ENCODE data around the gene SMIM38. TPM values are rescaled to one million over a fixed set of nuclear protein-coding genes. Genes with fewer than 3 reads are reported as not detected.

The SMIM38 gene
- total RNA-seq, 1 experiment from 2014 or later: 0.09 TPM

- H3K79me1 ChIP-seq (ENCODE audit: insufficient read depth, low read depth, low read length, poor library complexity, severe bottlenecking): no peaks in the 10 kb centered on the region
- no peak overlapping the region for H3K56ac ChIP-seq (ENCODE audit: insufficient read length, low read depth, low read length)
- no peak overlapping the region for H2BK12ac ChIP-seq (ENCODE audit: insufficient read length, low read depth, low read length)
- Mint-ChIP-seq H3K4me1 (peaks cover 19 to 33% of the 10 kb centered on the region in 2 experiments), H3K27ac (peak overlapping the region in 1 of 3 experiments; percentile 83; a peak in 2 of 7 replicates), H3K4me3 (no peak overlapping the region), H3K9me3 (peaks cover 16 to 19% of the 10 kb centered on the region in 2 experiments), H3K27me3 (ENCODE audit: low read depth) (peaks cover 5% of the 10 kb centered on the region), H3K36me3 (ENCODE audit: insufficient read depth in 1 of 3, low read depth in 3 of 3) (peaks cover 5 to 10% (median 9%) of the 10 kb centered on the region in 3 experiments; a peak in 3 of 7 replicates)
- no peak overlapping the region for H2AK5ac ChIP-seq (ENCODE audit: insufficient read length, low read length)
- H2BK5ac ChIP-seq (ENCODE audit: insufficient read length, low read length): no peak overlapping the region
- H3K23me2 ChIP-seq (ENCODE audit: insufficient read length, low read depth, low read length, poor library complexity, severe bottlenecking): no peaks in the 10 kb centered on the region
- H4K8ac ChIP-seq (replicated peaks; ENCODE audit: insufficient read length, low read depth, low read length): no peak overlapping the region
- no peaks in the 10 kb centered on the region for H4K20me1 ChIP-seq (ENCODE audit: control insufficient read depth, insufficient read depth, insufficient read length)
- H3K27me3 ChIP-seq (ENCODE audit: insufficient read depth, low read length): no peaks in the 10 kb centered on the region
- TF ChIP-seq CTCF (conservative IDR thresholded peaks at IDR 0.05): no peak
- H3K4me2 ChIP-seq (ENCODE audit: insufficient read depth, insufficient read length, low read length): no peak overlapping the region
- H3T11ph ChIP-seq (ENCODE audit: low read length): no peak overlapping the region
- H4K5ac ChIP-seq (ENCODE audit: insufficient read length, low read depth, low read length): no peak overlapping the region
- H4K91ac ChIP-seq (ENCODE audit: insufficient read length, low read depth, low read length): no peak overlapping the region
- H2BK120ac ChIP-seq (ENCODE audit: low read depth, low read length, poor library complexity, severe bottlenecking): no peak overlapping the region
- H3K27ac ChIP-seq (ENCODE audit: insufficient read length, low read depth, low read length): no peak overlapping the region
- no peak overlapping the region for H2AFZ ChIP-seq (ENCODE audit: low read length)
- peak; percentile 22 for DNase-seq
- H2BK15ac ChIP-seq (ENCODE audit: low read depth, low read length): no peak overlapping the region
- no peaks in the 10 kb centered on the region for H3K9me3 ChIP-seq (ENCODE audit: control insufficient read depth, low read depth, low read length)
- H3K4ac ChIP-seq (ENCODE audit: low read depth, low read length): no peak overlapping the region
- no peaks in the 10 kb centered on the region for H3K79me2 ChIP-seq (ENCODE audit: insufficient read depth, low read length)
- no peak overlapping the region for H3K9ac ChIP-seq (ENCODE audit: extremely low read depth, insufficient read length, low read length)
- no peak overlapping the region for H2BK20ac ChIP-seq (ENCODE audit: low read depth, low read length, poor library complexity, severe bottlenecking)
- no peak overlapping the region for H3K14ac ChIP-seq (ENCODE audit: insufficient read depth, low read length)
- no peaks in the 10 kb centered on the region for H3K4me1 ChIP-seq (ENCODE audit: insufficient read depth, low read length)
- WGBS (ENCODE audit: extremely low coverage, insufficient read length, low lambda C conversion rate): no CpG with 5 or more reads among the region's 3 CpGs
- no peak overlapping the region for H3K23ac ChIP-seq (ENCODE audit: insufficient read length, low read depth, low read length)
- no peak overlapping the region for H3K18ac ChIP-seq (ENCODE audit: insufficient read length, low read depth, low read length)
Measured at GRCh38 chr11:69125861-69126260, 29.9 kb upstream of the SMIM38 start.

Data from H9 (cell line).